ENCODE measurements around the gene WSB1. TPM values are rescaled to one million over a fixed set of nuclear protein-coding genes. Genes with fewer than 3 reads are reported as not detected.

WSB1 gene
- total and polyA plus RNA-seq, 12 donors = 42.5 to 125 (median 60.5) TPM

- H3K9me3 ChIP-seq = no peaks in the 10 kb centered on the region
- DNase-seq (no peak), ATAC-seq (no peak)
- no peaks in the 10 kb centered on the region for H3K27me3 ChIP-seq
- WGBS, 2 donors = 76 to 79% methylated on average over 3 of the region's 3 CpGs
- H3K4me3 ChIP-seq = no peak overlapping the region
- H3K36me3 ChIP-seq = no peaks in the 10 kb centered on the region
- intact Hi-C loops (cut with DNase I) = no loop called here
- TF ChIP-seq CTCF (IDR thresholded peaks at IDR 0.05) = no peak
- H3K4me1 ChIP-seq = peaks cover 0 to 77% (median 12%) of the 10 kb centered on the region in 9 donors
- peak overlapping the region in 3 of 10 donors; percentile 3 to 82 (median 59) for H3K27ac ChIP-seq
Observed at GRCh38 chr17:27281438-27281837, 12.5 kb upstream of the WSB1 start.

- 76 to 86% methylated on average over 1 of the region's 1 CpG for WGBS, 2 donors
- H3K27ac ChIP-seq = peak overlapping the region in 4 of 10 donors; percentile 8 to 82 (median 34)
Observed at GRCh38 chr17:27282054-27282551, 11.8 kb upstream of the WSB1 start.

GRCh38 chr17:27283060-27283459, 10.9 kb upstream of the WSB1 start:
- TF ChIP-seq CTCF (IDR thresholded peaks at IDR 0.05) = no peak
- DNase-seq (no peak), ATAC-seq (no peak)
- no peaks in the 10 kb centered on the region for H3K27me3 ChIP-seq
- no peak overlapping the region for H3K4me3 ChIP-seq
- H3K4me1 ChIP-seq = peaks cover 0 to 80% (median 12%) of the 10 kb centered on the region in 9 donors
- intact Hi-C loops (cut with DNase I) = no loop called here
- H3K36me3 ChIP-seq = no peaks in the 10 kb centered on the region
- no peaks in the 10 kb centered on the region for H3K9me3 ChIP-seq
- peak overlapping the region in 2 of 10 donors; percentile 9 to 82 for H3K27ac ChIP-seq

More at GRCh38 chr17:27282054-27282551, 11.8 kb upstream of the WSB1 start:
- DNase-seq (no peak), ATAC-seq (peak in 7 of 8 donors; percentile 46 to 93 (median 76))
- no peak overlapping the region for H3K4me3 ChIP-seq
- intact Hi-C loops (cut with DNase I) = no loop called here
- no peak for TF ChIP-seq CTCF (IDR thresholded peaks at IDR 0.05)
- no peaks in the 10 kb centered on the region for H3K9me3 ChIP-seq
- no peaks in the 10 kb centered on the region for H3K36me3 ChIP-seq
- no peaks in the 10 kb centered on the region for H3K27me3 ChIP-seq
- H3K4me1 ChIP-seq = peaks cover 0 to 80% (median 12%) of the 10 kb centered on the region in 9 donors

GRCh38 chr17:27283751-27284150, 10.2 kb upstream of the WSB1 start:
- Histone ChIP-seq H3K36me3 (no peaks in the 10 kb centered on the region), H3K27me3 (no peaks in the 10 kb centered on the region), H3K27ac (peak overlapping the region in 1 of 10 donors; percentile 82), H3K4me3 (no peak overlapping the region), H3K9me3 (no peaks in the 10 kb centered on the region), H3K4me1 (peaks cover 0 to 77% (median 12%) of the 10 kb centered on the region in 9 donors)
- DNase-seq (no peak), ATAC-seq (no peak)
- no peak for TF ChIP-seq CTCF (IDR thresholded peaks at IDR 0.05)
- intact Hi-C loops (cut with DNase I) = no loop called here
